Measurements from ENCODE around the gene CT45A1. TPM values are rescaled to one million over a fixed set of nuclear protein-coding genes. Genes with fewer than 3 reads are reported as not detected.
"Not testable (repeated sequence)": the region's sequence is repeated elsewhere in the genome, so short reads cannot be mapped to it uniquely, and the experiment has no call there.

Gene CT45A1, protein sequence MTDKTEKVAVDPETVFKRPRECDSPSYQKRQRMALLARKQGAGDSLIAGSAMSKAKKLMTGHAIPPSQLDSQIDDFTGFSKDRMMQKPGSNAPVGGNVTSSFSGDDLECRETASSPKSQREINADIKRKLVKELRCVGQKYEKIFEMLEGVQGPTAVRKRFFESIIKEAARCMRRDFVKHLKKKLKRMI
- not detected for total RNA-seq

DNA sequence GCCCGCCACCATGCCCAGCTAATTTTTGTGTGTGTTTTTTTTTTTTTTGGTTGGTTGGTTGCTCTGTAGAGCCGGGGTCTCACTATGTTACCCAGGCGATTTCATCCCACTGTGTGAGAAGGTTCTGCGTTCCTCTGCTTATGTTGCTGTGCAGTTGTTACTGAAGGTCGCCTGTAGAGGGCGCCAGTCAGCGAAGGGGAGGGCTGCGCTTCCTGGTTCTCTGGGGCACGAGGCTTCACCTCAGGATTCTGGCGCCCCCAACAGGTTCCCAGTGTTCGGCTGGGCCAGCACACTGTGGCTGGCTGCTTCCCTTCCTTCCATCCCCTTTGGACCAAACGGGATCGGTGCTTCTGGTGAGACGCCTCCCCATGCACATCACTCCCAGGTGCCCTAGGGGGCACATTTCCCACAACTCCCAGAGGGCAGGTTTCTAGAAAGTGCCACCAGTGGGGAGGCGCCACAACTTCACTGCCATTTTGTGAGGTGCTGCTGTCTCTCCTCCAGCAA is at the start of gene CT45A1:
CT45A1 (plus strand) TSS at position 457 of the 507 bp plus-strand sequence. CDS start 5,302 bp downstream, outside the sequence.
- not testable (repeated sequence) for H3K36me3 ChIP-seq; H3K4me3 ChIP-seq; H3K4me1 ChIP-seq; DNase-seq; H3K27ac ChIP-seq; ATAC-seq (ENCODE audit: low FRiP score in 2 of 2); H3K9me3 ChIP-seq; H3K27me3 ChIP-seq
- 71 to 100% methylated on average over 4 to 8 of the region's 15 CpGs for WGBS, 2 donors

DNA sequence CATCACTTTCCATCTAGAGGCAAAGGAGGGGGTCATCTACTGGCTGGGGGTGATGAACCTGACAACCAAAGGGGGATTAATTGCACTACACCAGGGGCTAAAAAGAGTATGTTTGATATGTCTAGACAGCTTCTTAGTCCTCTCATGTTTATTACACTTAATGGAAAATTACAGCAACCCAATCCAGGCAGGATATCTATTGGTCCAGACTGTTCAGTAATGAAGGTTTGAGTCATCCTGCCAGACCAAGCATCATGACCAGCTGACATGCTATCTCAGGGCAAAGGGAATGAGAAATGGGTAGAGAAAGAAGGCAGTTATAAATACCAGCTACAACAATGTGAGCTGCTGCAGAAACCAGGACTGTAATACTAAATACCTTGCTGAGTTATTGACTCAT is 40.5 kb upstream of the CT45A1 start:
- not testable (repeated sequence) for H3K27ac ChIP-seq; H3K4me1 ChIP-seq; H3K27me3 ChIP-seq; ATAC-seq (ENCODE audit: low FRiP score in 2 of 2); DNase-seq; H3K9me3 ChIP-seq; H3K4me3 ChIP-seq; H3K36me3 ChIP-seq

DNA sequence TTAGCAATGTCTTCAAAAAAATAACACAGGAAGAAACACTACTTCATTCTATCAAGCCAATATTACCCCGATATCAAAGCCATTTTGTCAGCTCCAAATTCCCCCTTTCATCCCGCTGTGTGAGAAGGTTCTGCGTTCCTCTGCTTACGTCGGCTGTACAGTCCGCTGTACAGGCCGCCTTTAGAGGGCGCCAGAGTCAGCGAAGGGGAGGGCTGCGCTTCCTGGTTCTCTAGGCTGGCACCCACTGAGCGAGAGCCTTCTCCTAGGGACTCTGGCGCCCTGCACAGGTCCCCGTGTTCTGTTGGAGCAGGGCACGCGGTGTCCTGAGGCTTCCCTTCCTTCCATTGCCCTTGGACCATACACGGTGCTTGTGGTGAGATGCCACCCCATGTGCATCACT is 25.3 kb upstream of the CT45A1 start:
- TF ChIP-seq POLR2AphosphoS5 (IDR thresholded peaks at IDR 0.05) (no peak), EP300 (IDR thresholded peaks at IDR 0.05) (no peak), POLR2A (IDR thresholded peaks at IDR 0.05) (no peak)
- TF ChIP-seq, protein P1, sequence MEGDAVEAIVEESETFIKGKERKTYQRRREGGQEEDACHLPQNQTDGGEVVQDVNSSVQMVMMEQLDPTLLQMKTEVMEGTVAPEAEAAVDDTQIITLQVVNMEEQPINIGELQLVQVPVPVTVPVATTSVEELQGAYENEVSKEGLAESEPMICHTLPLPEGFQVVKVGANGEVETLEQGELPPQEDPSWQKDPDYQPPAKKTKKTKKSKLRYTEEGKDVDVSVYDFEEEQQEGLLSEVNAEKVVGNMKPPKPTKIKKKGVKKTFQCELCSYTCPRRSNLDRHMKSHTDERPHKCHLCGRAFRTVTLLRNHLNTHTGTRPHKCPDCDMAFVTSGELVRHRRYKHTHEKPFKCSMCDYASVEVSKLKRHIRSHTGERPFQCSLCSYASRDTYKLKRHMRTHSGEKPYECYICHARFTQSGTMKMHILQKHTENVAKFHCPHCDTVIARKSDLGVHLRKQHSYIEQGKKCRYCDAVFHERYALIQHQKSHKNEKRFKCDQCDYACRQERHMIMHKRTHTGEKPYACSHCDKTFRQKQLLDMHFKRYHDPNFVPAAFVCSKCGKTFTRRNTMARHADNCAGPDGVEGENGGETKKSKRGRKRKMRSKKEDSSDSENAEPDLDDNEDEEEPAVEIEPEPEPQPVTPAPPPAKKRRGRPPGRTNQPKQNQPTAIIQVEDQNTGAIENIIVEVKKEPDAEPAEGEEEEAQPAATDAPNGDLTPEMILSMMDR (IDR thresholded peaks at IDR 0.05) = no peak
- Histone ChIP-seq H3K4me1 (no peaks in the 10 kb centered on the region), H3K27ac (no peak overlapping the region), H3K9me3 (no peaks in the 10 kb centered on the region), H3K36me3 (no peaks in the 10 kb centered on the region), H3K27me3 (no peaks in the 10 kb centered on the region), H3K4me3 (no peak overlapping the region)
- WGBS, 2 donors = 50 to 60% methylated on average over 7 to 16 of the region's 16 CpGs
- DNase-seq (no peak), ATAC-seq (ENCODE audit: low FRiP score in 2 of 2) (no peak)

DNA sequence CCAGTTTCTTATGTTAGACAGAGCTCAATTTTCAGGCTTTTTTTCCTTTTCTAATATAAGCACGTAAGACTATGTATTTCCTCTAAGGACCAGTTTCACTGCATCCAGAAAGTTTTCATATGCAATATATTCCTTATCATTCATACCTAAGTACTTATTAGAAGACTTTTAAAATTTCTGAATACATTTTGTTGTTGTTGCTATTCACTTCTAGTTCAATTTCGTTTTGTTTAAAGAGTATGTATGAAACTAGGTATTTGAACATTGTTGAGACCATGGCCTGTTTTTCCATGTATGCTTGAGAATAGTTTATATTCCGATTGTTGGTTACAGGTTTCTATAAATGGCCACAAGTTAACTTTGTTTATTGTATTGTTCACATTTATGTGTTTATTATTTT is 18.0 kb upstream of the CT45A1 start:
- DNase-seq = no peak

DNA sequence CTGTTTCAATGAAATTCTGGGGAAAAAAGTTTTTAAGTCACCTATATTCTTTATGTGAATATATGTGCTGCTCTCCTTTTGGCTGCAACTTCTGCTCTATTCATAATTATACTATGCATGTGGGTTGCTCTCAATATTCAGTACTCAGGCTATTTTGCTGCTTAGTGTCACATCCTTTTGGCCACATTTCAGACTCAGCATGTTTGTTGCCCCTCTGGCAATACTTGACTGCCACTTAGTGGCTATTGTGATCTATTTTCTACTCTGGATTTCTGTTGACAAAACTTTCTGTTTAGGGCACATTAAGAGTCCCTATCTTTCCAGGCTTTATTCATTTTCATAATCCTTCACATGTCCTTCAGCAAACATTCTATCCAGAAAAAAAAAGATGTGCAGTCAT is 15.8 kb upstream of the CT45A1 start:
- Histone ChIP-seq H3K9me3 (no peaks in the 10 kb centered on the region), H3K27me3 (no peaks in the 10 kb centered on the region), H3K27ac (no peak overlapping the region), H3K36me3 (no peaks in the 10 kb centered on the region), H3K4me3 (no peak overlapping the region), H3K4me1 (no peaks in the 10 kb centered on the region)
- DNase-seq = no peak
- no peak for TF ChIP-seq POLR2AphosphoS5 (IDR thresholded peaks at IDR 0.05)
- TF ChIP-seq, protein P1 (IDR thresholded peaks at IDR 0.05) = no peak
- no peak for TF ChIP-seq POLR2A (IDR thresholded peaks at IDR 0.05)
- no peak for TF ChIP-seq EP300 (IDR thresholded peaks at IDR 0.05)
- ATAC-seq (ENCODE audit: low FRiP score in 2 of 2) = no peak

More for the DNA sequence above, 18.0 kb upstream of the CT45A1 start:
- Histone ChIP-seq H3K27me3 (no peaks in the 10 kb centered on the region), H3K36me3 (no peaks in the 10 kb centered on the region), H3K27ac (no peak overlapping the region), H3K4me1 (no peaks in the 10 kb centered on the region), H3K9me3 (no peaks in the 10 kb centered on the region), H3K4me3 (no peak overlapping the region)
- TF ChIP-seq EP300 (IDR thresholded peaks at IDR 0.05) = no peak
- no peak for TF ChIP-seq POLR2AphosphoS5 (IDR thresholded peaks at IDR 0.05)
- WGBS, 2 donors = 64 to 75% methylated on average over 3 of the region's 3 CpGs
- ATAC-seq (ENCODE audit: low FRiP score in 2 of 2) = no peak

DNA sequence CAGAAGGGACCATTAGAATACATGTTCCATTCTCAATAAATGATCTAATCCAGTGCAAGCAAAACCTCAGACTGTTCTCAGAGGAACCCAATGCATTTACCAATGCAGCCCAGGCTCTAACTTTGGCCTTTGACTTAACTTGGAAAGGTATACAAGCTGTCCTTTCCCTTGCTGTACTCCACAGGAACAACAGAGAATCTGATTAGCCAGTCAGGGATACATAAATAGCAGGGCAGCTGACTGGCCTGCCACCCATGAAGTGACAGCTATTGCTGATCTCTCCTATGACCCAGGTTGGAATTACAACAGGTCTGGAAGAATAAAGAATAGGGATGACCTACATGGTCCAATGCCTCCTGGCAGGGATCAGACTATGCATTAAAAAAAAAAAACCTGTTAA is 14.5 kb upstream of the CT45A1 start:
- Histone ChIP-seq H3K27ac (no peak overlapping the region), H3K27me3 (no peaks in the 10 kb centered on the region), H3K36me3 (no peaks in the 10 kb centered on the region), H3K9me3 (no peaks in the 10 kb centered on the region), H3K4me1 (no peaks in the 10 kb centered on the region), H3K4me3 (no peak overlapping the region)
- DNase-seq (no peak), ATAC-seq (ENCODE audit: low FRiP score in 2 of 2) (no peak)
- no peak for TF ChIP-seq POLR2AphosphoS5 (IDR thresholded peaks at IDR 0.05)
- no peak for TF ChIP-seq EP300 (IDR thresholded peaks at IDR 0.05)
- TF ChIP-seq, protein P1 (IDR thresholded peaks at IDR 0.05) = no peak
- no peak for TF ChIP-seq POLR2A (IDR thresholded peaks at IDR 0.05)
